Placental epithelial cell (primary cell): ENCODE data around the gene MYBPC2. TPM values are rescaled to one million over a fixed set of nuclear protein-coding genes. Genes with fewer than 3 reads are reported as not detected.

Source experiments
- total RNA-seq: library from RNA; depleted of rRNA; stranded (reverse); fragments of >200 nt; gene quantifications from 2 replicates; pipeline ENCODE4 v1.2.3, GENCODE V29; 2012

The MYBPC2 gene
- under 0.01 TPM in 1 of 2 replicates, not detected in the other for total RNA-seq

DNA sequence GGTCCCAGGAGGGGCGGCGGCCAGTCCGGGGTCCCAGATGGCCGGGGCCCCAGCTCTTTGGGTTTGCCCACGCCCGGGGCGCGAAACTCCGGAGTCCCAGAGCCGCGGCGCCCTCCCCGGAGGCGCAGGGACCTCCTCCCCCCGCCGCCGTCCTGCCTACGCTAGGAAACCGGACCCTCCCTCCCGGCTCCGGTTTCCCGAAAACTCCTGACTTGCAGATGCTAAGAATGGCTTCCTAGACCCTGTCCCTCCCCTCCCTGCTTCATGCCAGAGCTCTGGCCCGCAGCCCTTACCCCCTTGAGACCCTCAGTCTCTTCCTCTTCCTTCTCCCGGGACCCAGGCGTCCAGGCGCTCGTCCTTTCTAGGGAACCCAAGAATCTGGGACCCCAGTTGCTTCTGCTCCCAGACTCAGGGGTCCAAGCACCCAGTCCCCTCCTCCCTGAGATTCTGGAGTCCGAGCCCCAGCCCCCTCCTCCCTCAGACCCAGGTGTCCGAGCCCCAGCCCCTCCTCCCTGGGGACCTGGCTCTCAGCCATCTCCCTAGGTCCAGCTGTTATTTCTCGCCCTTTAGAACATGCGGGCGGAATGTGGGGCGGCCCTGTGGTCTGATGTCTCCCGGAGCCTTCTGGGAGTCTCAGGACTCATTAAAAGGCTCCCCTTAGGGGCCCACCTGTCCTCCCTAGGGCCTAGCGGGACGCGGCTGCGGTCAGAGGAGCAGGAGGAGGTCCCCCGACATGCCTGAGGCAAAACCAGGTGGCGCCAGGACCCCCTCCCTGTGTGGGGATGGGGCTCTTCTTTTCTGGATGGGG lies at the start of gene MYBPC2:
TSS of gene MYBPC2 (plus strand) at position 672 of the 808 bp plus-strand sequence. CDS start at position 734, 62 bp downstream.

DNA sequence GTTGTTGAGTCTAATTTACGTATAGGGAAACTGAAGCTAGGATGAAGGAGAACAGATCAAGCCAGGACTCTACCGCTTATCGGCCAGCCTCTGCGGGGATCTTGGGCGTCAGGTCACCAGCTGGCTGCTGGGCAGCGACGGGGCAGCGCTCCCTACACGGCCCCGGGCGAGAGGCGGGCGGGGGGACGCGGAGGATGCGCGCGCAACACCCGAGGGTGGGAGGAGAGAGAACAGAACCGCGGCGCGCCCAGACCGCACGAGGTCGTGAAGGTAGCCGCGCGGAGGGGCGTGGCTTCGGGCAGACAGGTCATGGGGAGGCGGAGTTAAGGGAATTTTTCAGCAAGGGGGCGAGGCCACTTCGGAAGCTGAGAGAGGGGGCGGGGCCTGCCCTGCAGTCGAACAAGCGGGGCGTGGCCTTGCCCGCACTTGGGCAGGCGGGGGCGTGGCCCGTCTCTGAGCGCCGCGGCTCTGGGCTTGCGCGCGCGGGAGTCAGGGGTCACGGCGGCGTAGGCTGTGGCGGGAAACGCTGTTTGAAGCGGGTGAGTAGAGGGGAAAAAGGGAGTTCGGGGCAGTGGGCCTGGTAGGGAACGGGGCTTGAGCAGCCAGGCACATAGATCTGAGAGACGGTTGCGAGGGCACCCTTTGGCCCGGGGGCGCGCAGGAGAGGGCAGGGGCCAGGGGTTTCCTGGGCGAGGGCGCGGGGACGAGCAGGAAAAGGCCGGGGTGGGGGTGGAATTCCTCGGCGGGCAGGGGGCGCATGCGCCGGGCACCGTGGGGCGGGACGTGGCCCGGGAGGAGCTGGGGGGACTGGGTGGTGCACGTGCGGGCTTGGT lies 48.6 kb upstream of the MYBPC2 start, which contains the start of gene POLD1:
TSS of gene POLD1 (plus strand) at position 496 of the 833 bp plus-strand sequence. CDS start 14,505 bp downstream, outside the sequence.

DNA sequence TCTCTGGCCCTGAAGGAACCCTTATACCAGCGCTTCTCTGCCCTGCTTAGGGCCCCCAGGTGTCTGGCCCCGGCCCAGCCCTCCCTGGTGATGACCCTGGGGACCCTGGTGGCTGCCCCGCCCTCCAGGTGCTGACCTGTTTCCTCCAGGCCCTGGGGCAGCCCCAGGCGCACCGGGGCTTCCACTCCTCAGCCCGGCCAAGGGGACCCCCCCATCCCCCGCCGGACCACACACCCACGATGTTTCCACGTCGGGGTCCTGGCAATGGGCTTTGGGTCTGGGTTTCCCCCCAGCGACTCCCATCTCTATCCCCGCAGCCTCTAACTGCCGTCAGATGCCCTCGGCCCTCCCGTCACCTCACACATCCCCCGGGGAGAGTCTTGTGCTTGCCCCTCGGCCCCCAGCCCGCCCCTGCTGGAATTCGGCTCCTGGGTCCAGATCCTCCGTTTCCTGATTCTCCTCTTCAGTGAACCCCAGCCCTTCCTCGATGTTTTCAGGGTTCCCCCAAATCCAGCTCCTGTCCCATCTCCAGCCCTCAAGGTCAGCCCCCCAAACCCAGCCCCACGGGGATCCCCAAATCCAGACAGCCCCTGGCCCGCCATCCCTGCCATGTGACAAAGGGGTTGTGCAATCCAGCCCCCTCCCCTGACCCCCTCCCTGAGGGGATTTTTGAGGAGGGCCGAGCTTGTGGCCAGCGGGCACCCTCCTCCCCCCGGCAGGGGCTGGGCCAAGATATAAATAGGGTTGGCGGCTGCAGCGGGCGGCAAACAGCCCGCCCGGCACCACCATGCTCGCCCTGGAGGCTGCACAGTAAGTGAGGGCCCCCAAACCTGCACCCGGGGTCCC lies 14.3 kb upstream of the MYBPC2 start, which contains the start of gene SPIB:
TSS of gene SPIB (plus strand) at position 763 of the 846 bp plus-strand sequence. CDS start at position 788, 25 bp downstream.

DNA sequence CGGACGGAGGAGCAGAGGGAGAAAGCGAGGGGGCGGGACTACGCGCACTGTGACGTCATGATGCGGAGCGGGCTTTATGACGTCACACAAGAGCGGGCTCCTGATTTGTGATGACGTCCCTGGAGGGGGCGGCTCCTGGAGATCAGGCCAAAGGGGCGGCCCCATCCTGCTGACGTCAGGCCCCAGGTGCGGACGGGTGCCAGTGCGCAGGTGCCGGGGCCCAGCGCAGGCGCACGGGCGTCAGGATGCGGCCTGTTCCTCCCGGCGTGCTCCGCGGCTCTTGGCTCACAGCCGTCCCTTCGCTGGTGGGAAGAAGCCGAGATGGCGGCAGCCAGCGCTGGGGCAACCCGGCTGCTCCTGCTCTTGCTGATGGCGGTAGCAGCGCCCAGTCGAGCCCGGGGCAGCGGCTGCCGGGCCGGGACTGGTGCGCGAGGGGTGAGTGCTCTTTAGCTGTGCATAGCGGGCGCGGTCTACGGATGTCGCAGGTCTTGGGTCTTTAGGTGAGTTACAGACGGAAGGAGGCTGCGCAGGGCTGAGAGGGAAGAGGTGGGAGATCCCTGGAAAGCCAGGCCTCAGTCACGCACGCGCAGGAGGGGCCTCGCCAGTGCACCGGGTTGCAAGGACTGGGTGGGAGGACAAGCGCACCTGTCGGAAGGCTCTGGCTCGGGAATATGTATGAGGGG lies 43.7 kb downstream of the MYBPC2 start, which contains the start of the genes EMC10 and GARIN5A:
TSS of gene EMC10 (plus strand) at position 284 of the 683 bp plus-strand sequence. CDS start at position 322, 38 bp downstream.
TSS of gene GARIN5A (minus strand) at position 625 of the 683 bp plus-strand sequence. CDS start at position 165, 460 bp downstream.

GRCh38 chr19:50511069-50511822 lies 78.6 kb downstream of the MYBPC2 start, which contains the start of gene JOSD2:
JOSD2 (minus strand) TSS chr19:50511191; CDS start chr19:50510431, 760 bp downstream.

GRCh38 chr19:50513746-50514345 lies 81.2 kb downstream of the MYBPC2 start, which contains the start of gene ASPDH:
ASPDH (minus strand) TSS chr19:50513913; CDS start chr19:50513823, 90 bp downstream.

Other genes with a start within 250 kb of the MYBPC2 start
- gene MYH14, start 229.3 kb upstream of the MYBPC2 start, total RNA-seq: 23.2 and 30.6 TPM in 2 replicates
- gene KCNC3, start 103.5 kb upstream of the MYBPC2 start, total RNA-seq: 2.4 and 3.9 TPM in 2 replicates
- under 0.01 and 0.39 TPM in 2 replicates for gene NAPSA, start 67.3 kb upstream of the MYBPC2 start, total RNA-seq
- 63.3 and 65.6 TPM in 2 replicates for gene NR1H2, start 56.4 kb upstream of the MYBPC2 start, total RNA-seq
- gene POLD1, start 48.5 kb upstream of the MYBPC2 start, total RNA-seq: 37.8 and 45.5 TPM in 2 replicates
- 0.11 TPM in 1 of 2 replicates, not detected in the other for gene SPIB, start 14.0 kb upstream of the MYBPC2 start, total RNA-seq
- 45.1 and 103 TPM in 2 replicates for gene EMC10, start 43.6 kb downstream of the MYBPC2 start, total RNA-seq
- gene GARIN5A, start 44.0 kb downstream of the MYBPC2 start, total RNA-seq: 1.2 and 1.6 TPM in 2 replicates
- gene JOSD2, start 78.3 kb downstream of the MYBPC2 start, total RNA-seq: 37.5 and 53.0 TPM in 2 replicates
- not detected in 2 replicates for gene ASPDH, start 81.0 kb downstream of the MYBPC2 start, total RNA-seq
- gene LRRC4B, start 135.5 kb downstream of the MYBPC2 start, total RNA-seq: not detected in 2 replicates
- gene SYT3, start 207.0 kb downstream of the MYBPC2 start, total RNA-seq: not detected in 2 replicates
- not detected in 2 replicates for gene C19orf81, start 216.6 kb downstream of the MYBPC2 start, total RNA-seq